Astrocyte of the spinal cord (primary cell): ENCODE measurements around the gene GPR180.

ENCODE experiments used
- DNase-seq: peaks from one replicate; pipeline ENCODE4 v3.0.0; 2011; ENCODE audit warnings: low read depth, low spot score
- H3K4me3 ChIP-seq: 2 replicates; pipeline ENCODE4 v1.5.1; 2011; ENCODE audit warnings: low read depth, mild to moderate bottlenecking, low read length, moderate library complexity
- CTCF ChIP-seq: IDR thresholded peaks from 2 replicates; pipeline ENCODE4 v1.5.1; 2012; ENCODE audit warnings: low read depth, mild to moderate bottlenecking, low read length, inconsistent platforms
- in situ Hi-C: cut with HindIII; loops from 2 replicates; pipeline ENCODE4 v1.10.0; 2017; ENCODE audit warnings: low sequenced_read_pairs

Gene GPR180

GRCh38 chr13:94595001-94595949, 6.4 kb upstream of the GPR180 start:
- H3K4me3 ChIP-seq: peak overlapping the region; percentile 94
- peak; percentile 7 for DNase-seq
- in situ Hi-C loops: no loop called here
- no peak for TF ChIP-seq CTCF

GRCh38 chr13:94595950-94596574, 5.6 kb upstream of the GPR180 start, which contains the start of gene TGDS:
TSS of gene TGDS (minus strand) at chr13:94596152. CDS start at chr13:94596136, 16 bp downstream.
- TF ChIP-seq CTCF: no peak
- peak within 1 kb of the TSS; percentile 94 for H3K4me3 ChIP-seq
- in situ Hi-C loops: no loop called here
- peak; percentile 94 for DNase-seq

- no peak for DNase-seq
- no peak for TF ChIP-seq CTCF
- H3K4me3 ChIP-seq: peak overlapping the region; percentile 94
- in situ Hi-C loops: no loop called here
These were observed 5.1 kb upstream of the GPR180 start for GRCh38 chr13:94596575-94596971.

GRCh38 chr13:94598281-94598680, 3.4 kb upstream of the GPR180 start:
- DNase-seq: no peak
- in situ Hi-C loops: no loop called here
- TF ChIP-seq CTCF: no peak
- H3K4me3 ChIP-seq: no peak overlapping the region

- no peak for TF ChIP-seq CTCF
- in situ Hi-C loops: no loop called here
- no peak for DNase-seq
- H3K4me3 ChIP-seq: no peak overlapping the region
These were observed 1.8 kb upstream of the GPR180 start for GRCh38 chr13:94599877-94600276.

GRCh38 chr13:94602467-94602866, 810 bp downstream of the GPR180 start:
- no peak for TF ChIP-seq CTCF
- in situ Hi-C loops: no loop called here
- DNase-seq: no peak
- H3K4me3 ChIP-seq: peak overlapping the region; percentile 89
